GM21723 (cell line): ENCODE measurements around the gene FAM107B.
"Not testable (repeated sequence)": the region's sequence is repeated elsewhere in the genome, so short reads cannot be mapped to it uniquely, and the experiment has no call there.

Experiments used
- ATAC-seq: cut with Tn5 transposase; IDR thresholded peaks from one replicate; pipeline ENCODE4 v1.9.1; 2021; ENCODE audit warnings: mild to moderate bottlenecking, moderate library complexity; ENCODE audit not compliant: unreplicated experiment

Gene FAM107B

GRCh38 chr10:14774797-14775196 lies at the start of gene FAM107B:
TSS of gene FAM107B (minus strand) at chr10:14774897. CDS start at chr10:14774663, 234 bp downstream.
- no peak for ATAC-seq

- no peak for ATAC-seq
Measured at GRCh38 chr10:14823966-14824365, 49.3 kb upstream of the FAM107B start.

- no peak for ATAC-seq
Measured at GRCh38 chr10:14822879-14823755, 48.4 kb upstream of the FAM107B start.

- no peak for ATAC-seq
Measured at GRCh38 chr10:14821635-14822375, 47.1 kb upstream of the FAM107B start.

- ATAC-seq: no peak
Measured at GRCh38 chr10:14820775-14821154, 46.1 kb upstream of the FAM107B start.

GRCh38 chr10:14820010-14820774 lies 45.5 kb upstream of the FAM107B start:
- ATAC-seq: no peak

GRCh38 chr10:14816717-14817116 lies 42.0 kb upstream of the FAM107B start:
- not testable (repeated sequence) for ATAC-seq

- ATAC-seq: no peak
Measured at GRCh38 chr10:14815681-14816080, 41.0 kb upstream of the FAM107B start.

- ATAC-seq: no peak
Measured at GRCh38 chr10:14812271-14812670, 37.6 kb upstream of the FAM107B start.

GRCh38 chr10:14810969-14811953 lies 36.6 kb upstream of the FAM107B start:
- ATAC-seq: no peak

GRCh38 chr10:14806318-14806717 lies 31.6 kb upstream of the FAM107B start:
- ATAC-seq: no peak

- no peak for ATAC-seq
Measured at GRCh38 chr10:14803827-14804226, 29.1 kb upstream of the FAM107B start.

- no peak for ATAC-seq
Measured at GRCh38 chr10:14801723-14802122, 27.0 kb upstream of the FAM107B start.

- ATAC-seq: no peak
Measured at GRCh38 chr10:14800397-14800796, 25.7 kb upstream of the FAM107B start.

- no peak for ATAC-seq
Measured at GRCh38 chr10:14798636-14799035, 23.9 kb upstream of the FAM107B start.

GRCh38 chr10:14787938-14788337 lies 13.2 kb upstream of the FAM107B start:
- no peak for ATAC-seq

GRCh38 chr10:14784459-14785055 lies 9.9 kb upstream of the FAM107B start:
- ATAC-seq: no peak

GRCh38 chr10:14782691-14783363 lies 8.1 kb upstream of the FAM107B start:
- ATAC-seq: no peak

- ATAC-seq: no peak
Measured at GRCh38 chr10:14781763-14782162, 7.1 kb upstream of the FAM107B start.
